Measurements from ENCODE around the gene KBTBD3.
A peak's percentile ranks its signal among the peaks of the same experiment; 100 is the strongest.

Gene KBTBD3

DNA sequence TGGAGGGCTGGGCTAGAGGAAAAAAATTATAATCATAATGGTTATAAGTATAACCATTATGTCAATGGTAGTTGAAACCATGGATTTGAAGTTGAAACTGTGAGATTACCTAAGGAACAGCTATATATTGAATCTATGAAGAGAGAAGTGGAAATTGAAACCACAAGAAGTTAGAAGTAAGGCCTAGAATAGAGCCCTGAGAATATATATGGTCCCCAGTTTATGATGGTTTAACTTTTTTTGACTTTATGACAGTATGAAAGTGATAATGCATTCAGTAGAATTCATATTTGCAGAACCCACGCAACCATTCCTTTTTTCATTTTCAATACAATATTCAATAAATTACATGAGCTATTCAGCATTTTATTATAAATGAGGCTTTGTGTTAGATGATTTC lies 15.3 kb upstream of the KBTBD3 start:
- no peak overlapping the region for H3K4me3 ChIP-seq (ENCODE audit: low read depth, low read length)
- TF ChIP-seq, protein P1, sequence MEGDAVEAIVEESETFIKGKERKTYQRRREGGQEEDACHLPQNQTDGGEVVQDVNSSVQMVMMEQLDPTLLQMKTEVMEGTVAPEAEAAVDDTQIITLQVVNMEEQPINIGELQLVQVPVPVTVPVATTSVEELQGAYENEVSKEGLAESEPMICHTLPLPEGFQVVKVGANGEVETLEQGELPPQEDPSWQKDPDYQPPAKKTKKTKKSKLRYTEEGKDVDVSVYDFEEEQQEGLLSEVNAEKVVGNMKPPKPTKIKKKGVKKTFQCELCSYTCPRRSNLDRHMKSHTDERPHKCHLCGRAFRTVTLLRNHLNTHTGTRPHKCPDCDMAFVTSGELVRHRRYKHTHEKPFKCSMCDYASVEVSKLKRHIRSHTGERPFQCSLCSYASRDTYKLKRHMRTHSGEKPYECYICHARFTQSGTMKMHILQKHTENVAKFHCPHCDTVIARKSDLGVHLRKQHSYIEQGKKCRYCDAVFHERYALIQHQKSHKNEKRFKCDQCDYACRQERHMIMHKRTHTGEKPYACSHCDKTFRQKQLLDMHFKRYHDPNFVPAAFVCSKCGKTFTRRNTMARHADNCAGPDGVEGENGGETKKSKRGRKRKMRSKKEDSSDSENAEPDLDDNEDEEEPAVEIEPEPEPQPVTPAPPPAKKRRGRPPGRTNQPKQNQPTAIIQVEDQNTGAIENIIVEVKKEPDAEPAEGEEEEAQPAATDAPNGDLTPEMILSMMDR (IDR thresholded peaks at IDR 0.05; ENCODE audit: low read depth, low read length), result no peak

DNA sequence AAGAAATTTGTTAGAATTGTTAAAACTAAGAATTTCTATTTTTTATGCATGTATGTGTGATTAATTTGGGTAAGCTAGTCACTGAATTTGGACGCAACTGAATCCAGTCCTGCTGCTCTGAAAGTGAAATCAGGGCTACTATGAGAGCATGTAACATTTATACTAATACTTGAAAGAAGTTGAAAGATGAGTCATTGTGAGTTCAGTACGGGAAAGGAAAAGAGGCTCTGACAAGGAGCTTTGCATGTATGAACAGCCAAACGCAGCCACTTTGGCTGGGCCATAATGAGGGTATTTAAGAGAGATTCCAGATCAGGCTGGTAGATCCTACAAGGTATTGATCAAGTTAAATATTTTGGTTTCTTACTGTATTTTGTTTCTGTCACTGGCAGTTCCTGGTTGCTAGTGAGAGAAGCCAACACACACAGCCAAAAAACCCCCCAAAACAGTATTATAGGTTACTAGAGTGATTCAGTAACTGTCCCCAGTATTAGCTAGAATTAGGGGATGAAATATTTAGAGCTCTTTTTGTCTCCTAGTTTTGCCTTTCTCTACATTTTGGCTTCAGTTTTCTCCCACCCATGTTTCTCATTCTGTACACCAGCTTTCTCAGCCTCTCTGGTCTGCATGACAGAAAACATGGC lies 14.5 kb upstream of the KBTBD3 start:
- H3K4me3 ChIP-seq (ENCODE audit: low read depth, low read length), result no peak overlapping the region
- TF ChIP-seq, protein P1 (IDR thresholded peaks at IDR 0.05; ENCODE audit: low read depth, low read length), result no peak

DNA sequence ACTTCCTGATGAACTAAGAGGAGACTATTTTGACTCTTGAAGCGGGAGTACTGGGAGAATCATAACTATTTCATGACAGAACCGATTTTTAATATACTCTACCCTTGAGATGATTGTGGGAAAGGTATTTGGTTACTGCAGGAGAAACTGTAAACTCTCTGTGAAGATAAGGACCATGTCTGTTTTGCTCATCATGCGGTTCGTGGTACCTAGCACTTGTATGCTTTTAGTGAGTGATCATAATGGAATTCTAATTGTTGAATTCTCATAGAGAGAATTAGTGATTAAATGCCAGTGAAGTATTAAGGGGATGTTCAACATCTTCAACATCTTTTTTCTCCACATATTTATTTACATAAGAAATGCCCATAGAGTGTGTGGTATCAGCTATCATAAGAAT lies 11.7 kb upstream of the KBTBD3 start:
- no peak overlapping the region for H3K4me3 ChIP-seq (ENCODE audit: low read depth, low read length)
- TF ChIP-seq, protein P1 (IDR thresholded peaks at IDR 0.05; ENCODE audit: low read depth, low read length), result no peak

DNA sequence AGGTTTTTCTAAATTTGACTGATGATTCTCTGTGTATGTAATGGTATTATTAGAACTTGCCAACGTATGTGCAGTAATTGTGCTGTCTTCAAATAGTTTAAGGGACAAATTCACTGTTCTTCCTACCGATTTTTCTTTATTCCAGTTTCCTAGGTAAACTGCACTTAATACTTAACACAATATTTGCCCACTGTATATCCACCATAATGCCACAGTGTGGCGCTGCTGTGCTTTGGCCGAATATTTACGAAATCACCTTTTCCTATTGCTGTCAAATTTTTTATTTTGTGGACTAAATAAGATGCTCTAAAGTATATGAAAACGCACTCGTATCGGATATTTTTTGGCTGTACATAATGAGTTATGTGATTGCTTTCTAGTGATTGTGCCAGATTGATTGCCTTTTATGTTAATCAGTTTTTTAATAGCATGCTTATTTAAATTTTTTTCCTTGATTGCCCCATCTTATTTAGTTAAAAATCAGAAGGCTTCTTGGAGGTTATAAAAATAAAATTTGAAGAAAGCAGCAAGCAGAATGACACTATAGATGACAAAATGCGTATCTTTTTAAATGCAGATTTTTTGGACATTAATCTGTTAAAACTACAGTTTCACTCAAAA lies 10.8 kb upstream of the KBTBD3 start:
- H3K4me3 ChIP-seq (ENCODE audit: low read depth, low read length), result no peak overlapping the region
- TF ChIP-seq, protein P1 (IDR thresholded peaks at IDR 0.05; ENCODE audit: low read depth, low read length), result peak; percentile 80

DNA sequence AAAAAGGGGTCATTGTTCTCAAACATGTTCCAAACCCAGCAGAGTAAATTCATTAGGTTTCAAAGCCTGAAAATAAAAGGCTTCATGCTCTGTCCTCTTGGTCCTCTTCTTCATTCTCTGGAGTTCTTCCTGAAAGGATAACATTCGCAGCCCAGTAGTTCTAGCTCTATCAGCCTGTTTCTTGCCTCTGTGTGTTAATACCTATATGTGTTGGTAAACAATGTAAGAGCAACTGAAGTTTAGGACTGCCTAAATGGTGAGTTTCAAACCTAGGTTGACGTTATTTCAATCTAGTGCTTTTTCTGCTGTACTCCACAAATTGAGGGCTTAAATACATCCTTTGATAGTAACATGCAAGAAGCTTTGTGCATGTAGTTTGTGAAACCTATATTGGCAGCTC lies 9.7 kb upstream of the KBTBD3 start:
- H3K4me3 ChIP-seq (ENCODE audit: low read depth, low read length), result no peak overlapping the region
- TF ChIP-seq, protein P1 (IDR thresholded peaks at IDR 0.05; ENCODE audit: low read depth, low read length), result no peak

DNA sequence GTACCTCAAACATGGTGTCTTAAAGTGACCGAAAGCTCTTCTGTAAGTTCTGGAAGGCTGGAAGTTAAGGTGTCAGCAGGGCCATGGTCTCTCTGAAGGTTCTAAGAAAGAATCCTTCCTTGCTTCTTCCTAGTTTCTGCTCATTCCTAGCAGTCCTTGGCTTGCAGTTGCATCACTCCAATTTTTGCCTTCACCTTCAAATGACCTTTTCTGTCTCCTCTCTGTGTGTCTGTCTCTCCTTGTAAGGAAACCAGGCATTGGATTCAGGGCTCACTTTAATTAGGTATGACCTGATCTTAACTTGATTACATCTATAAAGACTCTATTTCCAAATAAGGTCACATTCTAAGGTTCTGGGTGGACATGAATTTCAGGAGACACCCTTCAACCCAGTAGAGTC lies 9.0 kb upstream of the KBTBD3 start:
- H3K4me3 ChIP-seq (ENCODE audit: low read depth, low read length), result no peak overlapping the region
- TF ChIP-seq, protein P1 (IDR thresholded peaks at IDR 0.05; ENCODE audit: low read depth, low read length), result no peak

DNA sequence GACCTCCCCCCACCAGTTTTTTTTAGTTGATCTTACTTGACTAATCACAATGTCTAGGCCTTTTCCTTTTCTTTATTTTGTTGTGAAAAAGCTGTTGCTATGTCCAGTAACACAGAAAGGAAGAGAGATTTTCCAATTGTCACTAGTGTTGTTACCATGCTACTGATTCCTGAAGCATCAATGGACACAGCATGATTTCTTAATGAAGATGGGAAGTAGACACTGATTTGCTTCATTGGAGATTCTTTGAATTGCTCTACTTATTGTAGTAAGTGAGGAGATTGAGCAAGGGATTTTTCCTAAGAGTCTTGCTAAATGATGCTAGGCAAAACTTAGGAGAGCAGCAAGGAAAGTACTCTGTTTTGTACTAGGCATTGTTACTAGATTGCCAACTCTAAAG lies 4.9 kb upstream of the KBTBD3 start:
- TF ChIP-seq, protein P1 (IDR thresholded peaks at IDR 0.05; ENCODE audit: low read depth, low read length), result no peak
- no peak overlapping the region for H3K4me3 ChIP-seq (ENCODE audit: low read depth, low read length)

Data from WI38 (cell line).